Measurements from ENCODE around the gene RAB3GAP1.

The RAB3GAP1 gene

GRCh38 chr2:135219226-135219625 is 167.1 kb downstream of the RAB3GAP1 start:
- no peak overlapping the region for H3K27ac ChIP-seq
- TF ChIP-seq ZFX (IDR thresholded peaks at IDR 0.05) (no peak), CTCF (conservative IDR thresholded peaks at IDR 0.05) (no peak)
